Measurements from ENCODE around the gene HIVEP3.

The HIVEP3 gene

GRCh38 chr1:41741244-41741643 lies 177.5 kb downstream of the HIVEP3 start:
- TF ChIP-seq EP300 (IDR thresholded peaks at IDR 0.05; ENCODE audit: borderline replicate concordance) (no peak), CREB1 (IDR thresholded peaks at IDR 0.05; ENCODE audit: low read depth) (no peak), NFIC (IDR thresholded peaks at IDR 0.05) (no peak), YY1 (IDR thresholded peaks at IDR 0.05; ENCODE audit: low read depth) (no peak), REST (IDR thresholded peaks at IDR 0.05; ENCODE audit: low read depth) (no peak), TEAD4 (IDR thresholded peaks at IDR 0.05) (no peak), ZBTB7A (IDR thresholded peaks at IDR 0.05; ENCODE audit: low read depth) (no peak), TCF12 (IDR thresholded peaks at IDR 0.05; ENCODE audit: low read depth) (no peak), CEBPB (IDR thresholded peaks at IDR 0.05) (no peak), EGR1 (IDR thresholded peaks at IDR 0.05) (no peak), TAF1 (IDR thresholded peaks at IDR 0.05; ENCODE audit: low read depth) (no peak), RAD21 (IDR thresholded peaks at IDR 0.05; ENCODE audit: low read depth) (no peak), FOXM1 (IDR thresholded peaks at IDR 0.05; ENCODE audit: borderline replicate concordance, low read depth) (no peak)
- TF ChIP-seq, protein P1, sequence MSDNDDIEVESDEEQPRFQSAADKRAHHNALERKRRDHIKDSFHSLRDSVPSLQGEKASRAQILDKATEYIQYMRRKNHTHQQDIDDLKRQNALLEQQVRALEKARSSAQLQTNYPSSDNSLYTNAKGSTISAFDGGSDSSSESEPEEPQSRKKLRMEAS (IDR thresholded peaks at IDR 0.05), result no peak
- TF ChIP-seq, protein P2, sequence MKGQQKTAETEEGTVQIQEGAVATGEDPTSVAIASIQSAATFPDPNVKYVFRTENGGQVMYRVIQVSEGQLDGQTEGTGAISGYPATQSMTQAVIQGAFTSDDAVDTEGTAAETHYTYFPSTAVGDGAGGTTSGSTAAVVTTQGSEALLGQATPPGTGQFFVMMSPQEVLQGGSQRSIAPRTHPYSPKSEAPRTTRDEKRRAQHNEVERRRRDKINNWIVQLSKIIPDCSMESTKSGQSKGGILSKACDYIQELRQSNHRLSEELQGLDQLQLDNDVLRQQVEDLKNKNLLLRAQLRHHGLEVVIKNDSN (IDR thresholded peaks at IDR 0.05), result no peak

DNA sequence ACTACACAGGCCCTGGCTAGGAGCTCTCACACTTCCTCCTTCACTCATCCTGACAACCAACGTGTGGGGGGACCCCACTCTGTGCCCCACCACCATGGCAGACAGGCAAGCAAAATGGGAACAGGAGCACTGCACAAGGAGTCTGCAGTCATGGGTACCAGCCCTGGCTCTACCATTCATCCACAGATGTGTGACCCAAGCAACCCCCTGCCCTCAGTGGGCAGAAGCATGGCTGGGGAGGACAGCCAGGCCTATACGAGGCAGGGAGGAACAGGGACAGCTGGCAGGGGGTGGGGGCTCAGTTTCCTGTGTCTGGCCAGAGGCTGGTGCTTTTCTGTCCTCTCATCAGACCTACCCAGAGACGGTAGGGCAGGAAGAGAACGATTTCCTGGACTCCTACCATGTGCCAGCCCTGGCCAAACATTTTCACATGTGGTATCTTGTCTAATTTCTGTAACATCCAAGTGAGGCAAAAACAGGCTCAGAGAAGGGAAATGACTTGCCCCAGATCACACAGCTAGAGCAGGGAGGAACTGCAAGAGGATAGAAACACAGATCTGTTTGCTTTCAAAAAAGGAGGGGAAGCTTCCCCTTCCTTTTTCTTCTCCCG lies 178.0 kb downstream of the HIVEP3 start:
- TF ChIP-seq NFIC (IDR thresholded peaks at IDR 0.05) (no peak), RAD21 (IDR thresholded peaks at IDR 0.05; ENCODE audit: low read depth) (no peak)

- TF ChIP-seq TCF12 (IDR thresholded peaks at IDR 0.05; ENCODE audit: low read depth) (no peak), CREB1 (IDR thresholded peaks at IDR 0.05; ENCODE audit: low read depth) (no peak), REST (IDR thresholded peaks at IDR 0.05; ENCODE audit: low read depth) (no peak), EP300 (IDR thresholded peaks at IDR 0.05; ENCODE audit: borderline replicate concordance) (no peak), NFIC (IDR thresholded peaks at IDR 0.05) (no peak), TEAD4 (IDR thresholded peaks at IDR 0.05) (no peak), RAD21 (IDR thresholded peaks at IDR 0.05; ENCODE audit: low read depth) (no peak), YY1 (IDR thresholded peaks at IDR 0.05; ENCODE audit: low read depth) (no peak), CEBPB (IDR thresholded peaks at IDR 0.05) (no peak), ZBTB7A (IDR thresholded peaks at IDR 0.05; ENCODE audit: low read depth) (no peak), FOXM1 (IDR thresholded peaks at IDR 0.05; ENCODE audit: borderline replicate concordance, low read depth) (no peak)
- TF ChIP-seq, protein P2 (IDR thresholded peaks at IDR 0.05), result no peak
- TF ChIP-seq, protein P1 (IDR thresholded peaks at IDR 0.05), result no peak
These were observed 178.7 kb downstream of the HIVEP3 start for GRCh38 chr1:41740058-41740457.

DNA sequence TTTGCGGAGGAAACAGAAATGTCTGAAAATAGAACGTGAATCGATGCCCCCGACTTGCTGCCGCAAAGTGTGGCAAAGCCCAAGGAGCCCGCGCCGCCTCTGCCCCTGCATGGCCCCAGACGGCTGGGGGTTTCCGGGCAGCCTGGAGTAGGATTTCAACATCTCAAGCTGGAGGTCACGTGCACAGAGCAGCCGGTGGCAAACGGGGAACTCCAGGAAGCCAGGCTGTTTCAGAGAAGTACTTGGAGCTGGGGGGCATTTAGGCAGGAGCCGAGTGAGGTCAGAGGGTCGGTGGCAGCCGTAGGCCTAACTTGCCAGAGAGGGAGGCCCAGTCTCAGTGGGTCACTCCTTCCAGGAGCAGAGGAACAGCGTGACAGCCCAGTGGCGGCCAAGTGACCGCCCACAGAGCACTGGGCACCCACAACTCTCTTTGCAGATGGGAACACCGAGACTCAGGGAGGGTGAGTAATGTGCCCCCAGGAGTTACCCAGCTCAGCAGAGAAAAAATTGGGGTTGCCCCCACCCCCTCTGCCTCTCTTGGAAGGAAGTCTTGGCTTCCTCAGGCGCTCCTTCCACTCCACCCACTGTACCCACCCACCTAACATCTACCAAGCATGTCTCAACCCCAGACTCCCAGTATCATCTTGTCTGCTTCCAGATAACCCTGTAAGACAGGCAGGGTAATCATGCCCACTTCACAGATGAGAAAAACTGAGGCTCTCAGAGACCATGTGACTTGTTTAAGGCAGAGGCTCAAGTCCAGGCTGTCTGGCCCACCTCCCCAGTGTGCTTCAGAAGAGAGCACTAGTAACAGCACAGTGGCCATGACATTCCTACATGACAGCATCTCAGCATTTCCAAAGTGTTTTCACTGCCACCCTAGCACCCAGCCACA lies 179.4 kb downstream of the HIVEP3 start:
- TF ChIP-seq RAD21 (IDR thresholded peaks at IDR 0.05; ENCODE audit: low read depth), result no peak
- TF ChIP-seq FOXM1 (IDR thresholded peaks at IDR 0.05; ENCODE audit: borderline replicate concordance, low read depth), result no peak
- TF ChIP-seq, protein P2 (IDR thresholded peaks at IDR 0.05), result no peak
- TF ChIP-seq TAF1 (IDR thresholded peaks at IDR 0.05; ENCODE audit: low read depth), result no peak
- TF ChIP-seq NFIC (IDR thresholded peaks at IDR 0.05), result no peak
- TF ChIP-seq REST (IDR thresholded peaks at IDR 0.05; ENCODE audit: low read depth), result no peak
- no peak for TF ChIP-seq ZBTB7A (IDR thresholded peaks at IDR 0.05; ENCODE audit: low read depth)
- TF ChIP-seq, protein P1 (IDR thresholded peaks at IDR 0.05), result no peak
- no peak for TF ChIP-seq EGR1 (IDR thresholded peaks at IDR 0.05)
- TF ChIP-seq TCF12 (IDR thresholded peaks at IDR 0.05; ENCODE audit: low read depth), result no peak
